Neural cell (in vitro differentiated cells): ENCODE results near the gene CHRM5.

Experiments used
- CTCF ChIP-seq: fragments of 450-650 bp; IDR thresholded peaks from 2 replicates; pipeline ENCODE4 v1.5.1; 2014; ENCODE audit warnings: antibody characterized with exemption, mild to moderate bottlenecking, moderate library complexity; ENCODE audit not compliant: poor library complexity, severe bottlenecking
- EZH2 ChIP-seq: fragments of 200-600, 300-800 bp; shearing (Covaris generic), sonication (generic); IDR thresholded peaks from 2 replicates; pipeline ENCODE4 v1.6.1; 2014; ENCODE audit warnings: antibody characterized with exemption, low read length, borderline replicate concordance, mild to moderate bottlenecking; ENCODE audit not compliant: insufficient read depth, poor library complexity, severe bottlenecking
- POLR2AphosphoS5 ChIP-seq: IDR thresholded peaks from 2 replicates; pipeline ENCODE4 v1.6.1; 2012
- TAF1 ChIP-seq: IDR thresholded peaks from 2 replicates; pipeline ENCODE4 v1.6.1; 2012; ENCODE audit warnings: low read depth

GRCh38 chr15:34114215-34114614 lies 145.9 kb downstream of the CHRM5 start:
- TF ChIP-seq POLR2AphosphoS5 (no peak), TAF1 (no peak), EZH2 (no peak), CTCF (no peak)
